WTC11 (cell line): ENCODE measurements around the gene B9D2.

Experiments used
- ATF2 ChIP-seq: sonication (generic); formaldehyde crosslinking; IDR thresholded peaks from 2 replicates; pipeline ENCODE4 v1.8.1; 2022; ENCODE audit warnings: low read depth, missing genetic modification reagents, borderline replicate concordance
- CTCF ChIP-seq: fragments of 200-600 bp; IDR thresholded peaks from 2 replicates; pipeline ENCODE4 v1.8.0; 2022; ENCODE audit warnings: antibody characterized with exemption
- MAX ChIP-seq: sonication (generic); formaldehyde crosslinking; IDR thresholded peaks from 2 replicates; pipeline ENCODE4 v1.8.0; 2022; ENCODE audit warnings: mild to moderate bottlenecking, missing genetic modification reagents
- SOX15 ChIP-seq: fragments of 250-450 bp; sonication (Bioruptor Pico); IDR thresholded peaks from 2 replicates; pipeline ENCODE4 v1.9.0; 2021; ENCODE audit warnings: mild to moderate bottlenecking
- ZNF121 ChIP-seq: sonication (generic); formaldehyde crosslinking; IDR thresholded peaks from 2 replicates; pipeline ENCODE4 v1.8.0; 2023; ENCODE audit warnings: missing genetic modification reagents

GRCh38 chr19:41322451-41322850 is 41.5 kb downstream of the B9D2 start:
- TF ChIP-seq MAX (CRISPR knock-in tag): no peak
- no peak for TF ChIP-seq ZNF121
- no peak for TF ChIP-seq CTCF
- no peak for TF ChIP-seq ATF2
- no peak for TF ChIP-seq SOX15
